ENCODE results near the gene OR13D1. TPM values are rescaled to one million over a fixed set of nuclear protein-coding genes. Genes with fewer than 3 reads are reported as not detected.

Gene OR13D1
- total RNA-seq, 1 donor from 2014 or later = not detected

DNA sequence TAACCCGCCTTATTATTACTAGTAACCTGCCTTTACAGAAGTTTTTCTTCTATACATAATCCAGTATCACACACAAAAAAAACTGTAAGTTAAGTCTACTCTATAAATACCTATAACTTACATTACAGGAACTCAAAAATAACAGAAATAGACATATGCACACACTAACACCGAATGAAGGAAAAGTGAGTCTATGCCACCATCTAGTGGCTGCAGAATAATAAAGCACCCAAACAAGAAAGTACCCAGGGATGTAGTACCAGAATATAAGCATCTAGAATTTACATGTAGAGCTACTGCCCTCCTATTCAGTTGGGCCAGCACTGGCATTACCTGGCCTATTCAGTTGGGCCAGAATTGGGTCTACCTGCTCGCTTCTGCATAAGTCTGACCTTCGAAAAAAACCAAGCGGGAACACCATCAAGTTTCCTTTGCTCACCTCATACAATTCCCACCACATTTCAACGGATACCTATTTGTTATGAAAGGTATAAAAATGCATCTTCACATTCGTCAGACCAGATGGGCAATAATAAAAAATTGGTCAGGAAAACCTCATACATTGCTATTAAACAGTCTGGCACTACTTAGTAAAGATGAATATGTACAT is 49.2 kb downstream of the OR13D1 start:
- intact Hi-C loops (cut with DNase I) = no loop called here
- H3K4me1 ChIP-seq = no peaks in the 10 kb centered on the region
- H3K36me3 ChIP-seq = no peaks in the 10 kb centered on the region
- H3K27me3 ChIP-seq = no peaks in the 10 kb centered on the region
- H3K4me3 ChIP-seq = no peak overlapping the region
- DNase-seq (ENCODE audit: low spot score in 2 of 2) = no peak
- no peak overlapping the region for H3K27ac ChIP-seq
- H3K9me3 ChIP-seq = no peaks in the 10 kb centered on the region
- TF ChIP-seq CTCF (IDR thresholded peaks at IDR 0.05) = peak; percentile 55 to 76 (median 66)

Other genes starting within 250 kb of the OR13D1 start
- not detected for gene OR13F1, start 190.3 kb upstream of the OR13D1 start, total RNA-seq
- gene OR13C4, start 167.3 kb upstream of the OR13D1 start, total RNA-seq = not detected
- not detected for gene OR13C3, start 157.7 kb upstream of the OR13D1 start, total RNA-seq
- gene OR13C8, start 125.3 kb upstream of the OR13D1 start, total RNA-seq = not detected
- not detected for gene OR13C5, start 95.1 kb upstream of the OR13D1 start, total RNA-seq
- not detected for gene OR13C2, start 88.9 kb upstream of the OR13D1 start, total RNA-seq
- not detected for gene OR13C9, start 76.3 kb upstream of the OR13D1 start, total RNA-seq
- 9.7 TPM for gene NIPSNAP3A, start 53.2 kb downstream of the OR13D1 start, total RNA-seq
- gene NIPSNAP3B, start 69.6 kb downstream of the OR13D1 start, total RNA-seq = 14.6 TPM
- gene ABCA1, start 233.6 kb downstream of the OR13D1 start, total RNA-seq = 14.0 TPM